Muscle of back (tissue), 11 donors: Measurements from ENCODE around the gene KLHL30. TPM values are rescaled to one million over a fixed set of nuclear protein-coding genes. Genes with fewer than 3 reads are reported as not detected.
"Not testable (repeated sequence)": the region's sequence is repeated elsewhere in the genome, so short reads cannot be mapped to it uniquely, and the experiment has no call there.

Source experiments
- DNase-seq, 3 donors: peaks; one replicate each; pipeline versions ENCODE4 v3.0.0 to v3.0.0-alpha.2; 2013
- polyA plus RNA-seq, 10 donors: library from polyadenylated mRNA; unstranded; fragments of 120-200 nt; gene quantifications; one replicate each; pipeline ENCODE4 v1.2.1, GENCODE V29; 2013; ENCODE audit not compliant: insufficient read length in 10 of 10

KLHL30 gene
- polyA plus RNA-seq, 10 donors: 6.7 to 21.4 (median 15.4) TPM

GRCh38 chr2:238101891-238102841, 36.3 kb upstream of the KLHL30 start:
- DNase-seq: no peak

GRCh38 chr2:238102865-238103264, 35.6 kb upstream of the KLHL30 start:
- DNase-seq: no peak

- no peak for DNase-seq
Measured at GRCh38 chr2:238103465-238104225, 34.8 kb upstream of the KLHL30 start.

- DNase-seq: no peak
Measured at GRCh38 chr2:238104226-238104690, 34.2 kb upstream of the KLHL30 start.

GRCh38 chr2:238104691-238105371, 33.6 kb upstream of the KLHL30 start:
- no peak for DNase-seq

- DNase-seq: no peak
Measured at GRCh38 chr2:238105506-238106338, 32.7 kb upstream of the KLHL30 start.

GRCh38 chr2:238106339-238106697, 32.1 kb upstream of the KLHL30 start:
- no peak for DNase-seq

- no peak for DNase-seq
Measured at GRCh38 chr2:238106698-238107524, 31.6 kb upstream of the KLHL30 start.

- DNase-seq: no peak
Measured at GRCh38 chr2:238107525-238108422, 30.7 kb upstream of the KLHL30 start.

- DNase-seq: peak in 1 of 3 donors; percentile 20
Measured at GRCh38 chr2:238108423-238109183, 29.9 kb upstream of the KLHL30 start.

- no peak for DNase-seq
Measured at GRCh38 chr2:238113611-238114010, 24.9 kb upstream of the KLHL30 start.

- no peak for DNase-seq
Measured at GRCh38 chr2:238114331-238114841, 24.1 kb upstream of the KLHL30 start.

- DNase-seq: no peak
Measured at GRCh38 chr2:238114851-238115660, 23.4 kb upstream of the KLHL30 start.

GRCh38 chr2:238115709-238116108, 22.8 kb upstream of the KLHL30 start:
- DNase-seq: not testable (repeated sequence)

GRCh38 chr2:238116298-238117198, 21.9 kb upstream of the KLHL30 start:
- DNase-seq: no peak
